SK-N-SH treated with all-trans-retinoic acid at 6 μM for 48 hours (cell line): Measurements from ENCODE around the gene IL26.

Experiments
- ATAC-seq: fragments of 200-7000 bp; cut with Tn5 transposase; 3 replicates; pipeline ENCODE4 v1.9.1; 2020; ENCODE audit warnings: mild to moderate bottlenecking, moderate library complexity
- ARNTL ChIP-seq: fragments of 450-650 bp; formaldehyde crosslinking; IDR thresholded peaks from 2 replicates; pipeline ENCODE4 v1.5.0; 2020; ENCODE audit warnings: low read depth, mild to moderate bottlenecking, moderate library complexity, borderline replicate concordance
- BACH2 ChIP-seq: fragments of 250-450 bp; sonication (Bioruptor Pico); IDR thresholded peaks from 2 replicates; pipeline ENCODE4 v1.9.0; 2021; ENCODE audit warnings: mild to moderate bottlenecking, borderline replicate concordance
- CREB5 ChIP-seq: fragments of 250-450 bp; sonication (Bioruptor Pico); IDR thresholded peaks from 2 replicates; pipeline ENCODE4 v1.5.1; 2020; ENCODE audit warnings: low read depth, mild to moderate bottlenecking, moderate library complexity
- ESRRG ChIP-seq: fragments of 250-450 bp; sonication (Bioruptor Pico); IDR thresholded peaks from 2 replicates; pipeline ENCODE4 v1.6.1; 2021; ENCODE audit warnings: mild to moderate bottlenecking
- GLIS3 ChIP-seq: fragments of 250-450 bp; sonication (Bioruptor Pico); IDR thresholded peaks from 2 replicates; pipeline ENCODE4 v1.5.0; 2020; ENCODE audit warnings: mild to moderate bottlenecking, moderate library complexity
- ISL1 ChIP-seq: fragments of 250-450 bp; sonication (Bioruptor Pico); IDR thresholded peaks from 2 replicates; pipeline ENCODE4 v2.1.2; 2022; ENCODE audit warnings: mild to moderate bottlenecking, moderate library complexity
- OSR1 ChIP-seq: fragments of 250-450 bp; sonication (Bioruptor Pico); IDR thresholded peaks from 2 replicates; pipeline ENCODE4 v1.8.0; 2022; ENCODE audit warnings: moderate library complexity, mild to moderate bottlenecking, inconsistent platforms
- PPARA ChIP-seq: fragments of 250-450 bp; sonication (Bioruptor Pico); IDR thresholded peaks from 2 replicates; pipeline ENCODE4 v1.5.0; 2020; ENCODE audit warnings: mild to moderate bottlenecking, borderline replicate concordance
- RARB ChIP-seq: fragments of 250-450 bp; sonication (Bioruptor Pico); IDR thresholded peaks from 2 replicates; pipeline ENCODE4 v1.8.0; 2021; ENCODE audit warnings: mild to moderate bottlenecking, moderate library complexity
- SNAI2 ChIP-seq: fragments of 250-450 bp; sonication (Bioruptor Pico); IDR thresholded peaks from 2 replicates; pipeline ENCODE4 v1.5.0; 2020; ENCODE audit warnings: mild to moderate bottlenecking, moderate library complexity
- TCF4 ChIP-seq: fragments of 250-450 bp; sonication (Bioruptor Pico); IDR thresholded peaks from 2 replicates; pipeline ENCODE4 v1.8.0; 2021; ENCODE audit warnings: mild to moderate bottlenecking, moderate library complexity, borderline replicate concordance
- TOX ChIP-seq: fragments of 250-450 bp; sonication (Bioruptor Pico); IDR thresholded peaks from 2 replicates; pipeline ENCODE4 v1.8.0; 2021; ENCODE audit warnings: mild to moderate bottlenecking, moderate library complexity, borderline replicate concordance
- ZC3H10 ChIP-seq: fragments of 250-450 bp; sonication (Bioruptor Pico); IDR thresholded peaks from 2 replicates; pipeline ENCODE4 v1.5.1; 2021; ENCODE audit warnings: mild to moderate bottlenecking, moderate library complexity
- ZFP30 ChIP-seq: fragments of 450-650 bp; formaldehyde crosslinking; IDR thresholded peaks from 2 replicates; pipeline ENCODE4 v1.5.0; 2022; ENCODE audit warnings: mild to moderate bottlenecking, moderate library complexity
- ZNF565 ChIP-seq: fragments of 450-650 bp; formaldehyde crosslinking; conservative IDR thresholded peaks from 2 replicates; pipeline ENCODE4 v1.5.0; 2020; ENCODE audit warnings: low read depth, mild to moderate bottlenecking, moderate library complexity
- ZNF8 ChIP-seq: fragments of 450-650 bp; formaldehyde crosslinking; IDR thresholded peaks from 2 replicates; pipeline ENCODE4 v1.5.0; 2020; ENCODE audit warnings: mild to moderate bottlenecking, moderate library complexity
- TF ChIP-seq, protein P1 (sequence below): fragments of 250-450 bp; sonication (Bioruptor Pico); IDR thresholded peaks from 2 replicates; pipeline ENCODE4 v1.8.0; 2021; ENCODE audit warnings: low read depth, mild to moderate bottlenecking, moderate library complexity, borderline replicate concordance
- TF ChIP-seq, protein P2 (sequence below): fragments of 250-450 bp; sonication (Bioruptor Pico); IDR thresholded peaks from 2 replicates; pipeline ENCODE4 v1.5.0; 2020; ENCODE audit warnings: mild to moderate bottlenecking, moderate library complexity
- TF ChIP-seq, protein P3 (sequence below): fragments of 250-450 bp; sonication (Bioruptor Pico); IDR thresholded peaks from 2 replicates; pipeline ENCODE4 v1.5.1; 2021; ENCODE audit warnings: mild to moderate bottlenecking, moderate library complexity
- TF ChIP-seq, protein P4 (sequence below): fragments of 250-450 bp; sonication (Bioruptor Pico); IDR thresholded peaks from 2 replicates; pipeline ENCODE4 v1.8.0; 2020; ENCODE audit warnings: mild to moderate bottlenecking, moderate library complexity, borderline replicate concordance

IL26 gene

DNA sequence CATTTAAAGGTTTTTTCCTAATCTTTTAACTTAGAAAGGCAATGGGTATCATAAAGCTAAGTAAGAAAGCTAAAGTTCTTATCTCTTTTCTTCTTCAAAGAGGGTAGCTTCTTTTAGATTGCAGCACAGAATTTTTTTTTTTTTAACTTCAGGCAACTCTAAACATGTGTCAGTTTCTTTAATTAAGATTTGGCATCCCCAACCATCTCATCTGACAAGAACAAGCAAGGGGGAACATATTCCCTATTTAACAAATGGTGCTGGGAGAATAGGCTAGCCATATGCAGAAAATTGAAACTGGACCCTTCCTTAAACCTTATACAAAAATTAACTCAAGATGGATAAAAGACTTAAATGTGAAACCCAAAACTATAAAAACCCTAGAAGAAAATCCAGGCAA, 51.8 kb downstream of the IL26 start:
- TF ChIP-seq, protein P1, sequence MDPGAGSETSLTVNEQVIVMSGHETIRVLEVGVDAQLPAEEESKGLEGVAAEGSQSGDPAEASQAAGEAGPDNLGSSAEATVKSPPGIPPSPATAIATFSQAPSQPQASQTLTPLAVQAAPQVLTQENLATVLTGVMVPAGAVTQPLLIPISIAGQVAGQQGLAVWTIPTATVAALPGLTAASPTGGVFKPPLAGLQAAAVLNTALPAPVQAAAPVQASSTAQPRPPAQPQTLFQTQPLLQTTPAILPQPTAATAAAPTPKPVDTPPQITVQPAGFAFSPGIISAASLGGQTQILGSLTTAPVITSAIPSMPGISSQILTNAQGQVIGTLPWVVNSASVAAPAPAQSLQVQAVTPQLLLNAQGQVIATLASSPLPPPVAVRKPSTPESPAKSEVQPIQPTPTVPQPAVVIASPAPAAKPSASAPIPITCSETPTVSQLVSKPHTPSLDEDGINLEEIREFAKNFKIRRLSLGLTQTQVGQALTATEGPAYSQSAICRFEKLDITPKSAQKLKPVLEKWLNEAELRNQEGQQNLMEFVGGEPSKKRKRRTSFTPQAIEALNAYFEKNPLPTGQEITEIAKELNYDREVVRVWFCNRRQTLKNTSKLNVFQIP (CRISPR knock-in tag), result no peak
- TF ChIP-seq PPARA (CRISPR knock-in tag), result no peak
- TF ChIP-seq CREB5 (CRISPR knock-in tag), result no peak
- no peak for TF ChIP-seq ZC3H10 (CRISPR knock-in tag)
- no peak for ATAC-seq

- no peak for TF ChIP-seq PPARA (CRISPR knock-in tag)
- TF ChIP-seq OSR1 (CRISPR knock-in tag), result no peak
- no peak for TF ChIP-seq ZNF8 (CRISPR knock-in tag)
- TF ChIP-seq, protein P1 (CRISPR knock-in tag), result no peak
- no peak for TF ChIP-seq ZFP30 (CRISPR knock-in tag)
- no peak for TF ChIP-seq ARNTL (CRISPR knock-in tag)
- TF ChIP-seq ZNF565 (CRISPR knock-in tag), result no peak
- no peak for TF ChIP-seq BACH2
- TF ChIP-seq ESRRG (CRISPR knock-in tag), result no peak
- TF ChIP-seq, all 23 proteins: peak for 0
- ATAC-seq, result no peak
These were observed 54.9 kb downstream of the IL26 start for GRCh38 chr12:68170726-68171125.

GRCh38 chr12:68169213-68169889, 56.3 kb downstream of the IL26 start:
- ATAC-seq, result no peak
- no peak for TF ChIP-seq ZFP30 (CRISPR knock-in tag)
- no peak for TF ChIP-seq TCF4 (CRISPR knock-in tag)
- no peak for TF ChIP-seq ESRRG (CRISPR knock-in tag)
- no peak for TF ChIP-seq ISL1
- no peak for TF ChIP-seq ZNF8 (CRISPR knock-in tag)
- no peak for TF ChIP-seq TOX

DNA sequence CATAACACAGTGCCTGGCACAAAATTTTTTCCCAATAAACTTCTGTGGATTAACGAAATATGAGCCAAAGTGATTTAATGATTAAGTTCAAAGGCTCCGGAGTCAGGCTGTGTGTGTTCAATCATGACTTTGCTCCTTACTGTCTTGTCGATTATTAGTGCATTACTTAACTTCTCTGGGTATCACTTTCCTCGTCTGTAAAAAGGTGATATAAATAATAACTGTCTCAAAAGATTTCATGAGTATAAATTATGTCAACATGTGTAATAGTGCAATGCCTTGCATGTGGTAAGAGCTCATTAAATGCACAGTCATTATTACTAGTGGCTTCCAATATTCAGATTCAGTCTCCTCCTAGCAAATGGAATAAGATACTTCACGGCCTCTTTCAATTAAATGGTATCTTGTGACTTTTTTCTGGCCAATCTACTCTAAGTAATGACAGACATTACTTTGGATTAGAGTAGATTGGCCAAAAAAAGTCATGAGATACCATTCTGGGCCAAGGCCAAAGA, 59.2 kb downstream of the IL26 start:
- ATAC-seq, result no peak
- no peak for TF ChIP-seq GLIS3 (CRISPR knock-in tag)
- TF ChIP-seq ZC3H10 (CRISPR knock-in tag), result no peak
- TF ChIP-seq PPARA (CRISPR knock-in tag), result no peak
- no peak for TF ChIP-seq OSR1 (CRISPR knock-in tag)
- TF ChIP-seq, protein P2, sequence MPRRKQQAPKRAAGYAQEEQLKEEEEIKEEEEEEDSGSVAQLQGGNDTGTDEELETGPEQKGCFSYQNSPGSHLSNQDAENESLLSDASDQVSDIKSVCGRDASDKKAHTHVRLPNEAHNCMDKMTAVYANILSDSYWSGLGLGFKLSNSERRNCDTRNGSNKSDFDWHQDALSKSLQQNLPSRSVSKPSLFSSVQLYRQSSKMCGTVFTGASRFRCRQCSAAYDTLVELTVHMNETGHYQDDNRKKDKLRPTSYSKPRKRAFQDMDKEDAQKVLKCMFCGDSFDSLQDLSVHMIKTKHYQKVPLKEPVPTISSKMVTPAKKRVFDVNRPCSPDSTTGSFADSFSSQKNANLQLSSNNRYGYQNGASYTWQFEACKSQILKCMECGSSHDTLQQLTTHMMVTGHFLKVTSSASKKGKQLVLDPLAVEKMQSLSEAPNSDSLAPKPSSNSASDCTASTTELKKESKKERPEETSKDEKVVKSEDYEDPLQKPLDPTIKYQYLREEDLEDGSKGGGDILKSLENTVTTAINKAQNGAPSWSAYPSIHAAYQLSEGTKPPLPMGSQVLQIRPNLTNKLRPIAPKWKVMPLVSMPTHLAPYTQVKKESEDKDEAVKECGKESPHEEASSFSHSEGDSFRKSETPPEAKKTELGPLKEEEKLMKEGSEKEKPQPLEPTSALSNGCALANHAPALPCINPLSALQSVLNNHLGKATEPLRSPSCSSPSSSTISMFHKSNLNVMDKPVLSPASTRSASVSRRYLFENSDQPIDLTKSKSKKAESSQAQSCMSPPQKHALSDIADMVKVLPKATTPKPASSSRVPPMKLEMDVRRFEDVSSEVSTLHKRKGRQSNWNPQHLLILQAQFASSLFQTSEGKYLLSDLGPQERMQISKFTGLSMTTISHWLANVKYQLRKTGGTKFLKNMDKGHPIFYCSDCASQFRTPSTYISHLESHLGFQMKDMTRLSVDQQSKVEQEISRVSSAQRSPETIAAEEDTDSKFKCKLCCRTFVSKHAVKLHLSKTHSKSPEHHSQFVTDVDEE (CRISPR knock-in tag), result no peak
- no peak for TF ChIP-seq RARB (CRISPR knock-in tag)
- TF ChIP-seq ARNTL (CRISPR knock-in tag), result no peak
- TF ChIP-seq SNAI2, result no peak
- no peak for TF ChIP-seq CREB5 (CRISPR knock-in tag)
- TF ChIP-seq, protein P3, sequence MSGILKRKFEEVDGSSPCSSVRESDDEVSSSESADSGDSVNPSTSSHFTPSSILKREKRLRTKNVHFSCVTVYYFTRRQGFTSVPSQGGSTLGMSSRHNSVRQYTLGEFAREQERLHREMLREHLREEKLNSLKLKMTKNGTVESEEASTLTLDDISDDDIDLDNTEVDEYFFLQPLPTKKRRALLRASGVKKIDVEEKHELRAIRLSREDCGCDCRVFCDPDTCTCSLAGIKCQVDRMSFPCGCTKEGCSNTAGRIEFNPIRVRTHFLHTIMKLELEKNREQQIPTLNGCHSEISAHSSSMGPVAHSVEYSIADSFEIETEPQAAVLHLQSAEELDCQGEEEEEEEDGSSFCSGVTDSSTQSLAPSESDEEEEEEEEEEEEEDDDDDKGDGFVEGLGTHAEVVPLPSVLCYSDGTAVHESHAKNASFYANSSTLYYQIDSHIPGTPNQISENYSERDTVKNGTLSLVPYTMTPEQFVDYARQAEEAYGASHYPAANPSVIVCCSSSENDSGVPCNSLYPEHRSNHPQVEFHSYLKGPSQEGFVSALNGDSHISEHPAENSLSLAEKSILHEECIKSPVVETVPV, result no peak
- TF ChIP-seq BACH2, result no peak
- TF ChIP-seq, protein P1 (CRISPR knock-in tag), result no peak
- TF ChIP-seq, protein P4, sequence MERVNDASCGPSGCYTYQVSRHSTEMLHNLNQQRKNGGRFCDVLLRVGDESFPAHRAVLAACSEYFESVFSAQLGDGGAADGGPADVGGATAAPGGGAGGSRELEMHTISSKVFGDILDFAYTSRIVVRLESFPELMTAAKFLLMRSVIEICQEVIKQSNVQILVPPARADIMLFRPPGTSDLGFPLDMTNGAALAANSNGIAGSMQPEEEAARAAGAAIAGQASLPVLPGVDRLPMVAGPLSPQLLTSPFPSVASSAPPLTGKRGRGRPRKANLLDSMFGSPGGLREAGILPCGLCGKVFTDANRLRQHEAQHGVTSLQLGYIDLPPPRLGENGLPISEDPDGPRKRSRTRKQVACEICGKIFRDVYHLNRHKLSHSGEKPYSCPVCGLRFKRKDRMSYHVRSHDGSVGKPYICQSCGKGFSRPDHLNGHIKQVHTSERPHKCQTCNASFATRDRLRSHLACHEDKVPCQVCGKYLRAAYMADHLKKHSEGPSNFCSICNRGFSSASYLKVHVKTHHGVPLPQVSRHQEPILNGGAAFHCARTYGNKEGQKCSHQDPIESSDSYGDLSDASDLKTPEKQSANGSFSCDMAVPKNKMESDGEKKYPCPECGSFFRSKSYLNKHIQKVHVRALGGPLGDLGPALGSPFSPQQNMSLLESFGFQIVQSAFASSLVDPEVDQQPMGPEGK, result no peak
- TF ChIP-seq ESRRG (CRISPR knock-in tag), result no peak
